H9 (cell line): ENCODE results near the gene DMAP1. TPM values are rescaled to one million over a fixed set of nuclear protein-coding genes. Genes with fewer than 3 reads are reported as not detected.
A peak's percentile ranks its signal among the peaks of the same experiment; 100 is the strongest.

Source experiments
- DNase-seq: peaks from one replicate; pipeline ENCODE4 v3.0.0-alpha.2; 2017
- H2AFZ ChIP-seq: one replicate; pipeline ENCODE4 v1.6.1; 2013; ENCODE audit warnings: mild to moderate bottlenecking, low read length, control low read depth, moderate library complexity
- H2AK5ac ChIP-seq: 2 replicates; pipeline ENCODE4 v1.6.1; 2013; ENCODE audit warnings: low read length, control low read depth, mixed read lengths; ENCODE audit not compliant: insufficient read length
- H2BK120ac ChIP-seq: one replicate; pipeline ENCODE4 v1.6.1; 2013; ENCODE audit warnings: low read depth, mild to moderate bottlenecking, low read length, control low read depth, inconsistent platforms; ENCODE audit not compliant: poor library complexity, severe bottlenecking
- H2BK12ac ChIP-seq: 2 replicates; pipeline ENCODE4 v1.6.1; 2013; ENCODE audit warnings: low read length, control low read depth, mixed read lengths, low read depth; ENCODE audit not compliant: insufficient read length
- H2BK15ac ChIP-seq: 2 replicates; pipeline ENCODE4 v1.6.1; 2013; ENCODE audit warnings: low read depth, low read length, control low read depth
- H2BK20ac ChIP-seq: one replicate; pipeline ENCODE4 v1.6.1; 2013; ENCODE audit warnings: low read depth, mild to moderate bottlenecking, low read length, control low read depth, inconsistent platforms; ENCODE audit not compliant: poor library complexity, severe bottlenecking
- H2BK5ac ChIP-seq: 2 replicates; pipeline ENCODE4 v1.6.1; 2013; ENCODE audit warnings: low read length, control low read depth, mixed read lengths; ENCODE audit not compliant: insufficient read length
- H3K14ac ChIP-seq: 2 replicates; pipeline ENCODE4 v1.6.1; 2013; ENCODE audit warnings: low read length, control low read depth; ENCODE audit not compliant: insufficient read depth
- H3K18ac ChIP-seq: 2 replicates; pipeline ENCODE4 v1.6.1; 2013; ENCODE audit warnings: low read depth, mild to moderate bottlenecking, mixed read lengths, low read length, control low read depth; ENCODE audit not compliant: insufficient read length
- H3K23ac ChIP-seq: 2 replicates; pipeline ENCODE4 v1.6.1; 2013; ENCODE audit warnings: low read length, control low read depth, mixed read lengths, low read depth; ENCODE audit not compliant: insufficient read length
- H3K23me2 ChIP-seq: 2 replicates; pipeline ENCODE4 v1.6.1; 2013; ENCODE audit warnings: low read depth, mild to moderate bottlenecking, mixed read lengths, low read length, control low read depth; ENCODE audit not compliant: insufficient read length, poor library complexity, severe bottlenecking
- H3K27ac ChIP-seq: 2 replicates; pipeline ENCODE4 v1.5.1; 2013; ENCODE audit warnings: low read length, control low read depth, mixed read lengths, low read depth; ENCODE audit not compliant: insufficient read length
- H3K27me3 ChIP-seq: 2 replicates; pipeline ENCODE4 v1.6.1; 2013; ENCODE audit warnings: low read length, control low read depth, inconsistent platforms; ENCODE audit not compliant: insufficient read depth
- H3K4ac ChIP-seq: 2 replicates; pipeline ENCODE4 v1.6.1; 2013; ENCODE audit warnings: low read depth, mild to moderate bottlenecking, control low read depth, inconsistent platforms, low read length, moderate library complexity
- H3K4me1 ChIP-seq: 2 replicates; pipeline ENCODE4 v1.6.1; 2013; ENCODE audit warnings: low read length, control low read depth, inconsistent platforms; ENCODE audit not compliant: insufficient read depth
- H3K4me2 ChIP-seq: 2 replicates; pipeline ENCODE4 v1.6.1; 2013; ENCODE audit warnings: low read length, control low read depth, mixed read lengths; ENCODE audit not compliant: insufficient read length, insufficient read depth
- H3K56ac ChIP-seq: 2 replicates; pipeline ENCODE4 v1.6.1; 2013; ENCODE audit warnings: low read depth, mild to moderate bottlenecking, mixed read lengths, low read length, control low read depth; ENCODE audit not compliant: insufficient read length
- H3K79me1 ChIP-seq: 2 replicates; pipeline ENCODE4 v1.6.1; 2013; ENCODE audit warnings: low read depth, mild to moderate bottlenecking, moderate library complexity, low read length, control low read depth, inconsistent platforms; ENCODE audit not compliant: insufficient read depth, poor library complexity, severe bottlenecking
- H3K79me2 ChIP-seq: 2 replicates; pipeline ENCODE4 v1.6.1; 2013; ENCODE audit warnings: low read length, control low read depth, inconsistent platforms; ENCODE audit not compliant: insufficient read depth
- H3K9ac ChIP-seq: 2 replicates; pipeline ENCODE4 v1.6.1; 2013; ENCODE audit warnings: low read length, control low read depth, mixed read lengths; ENCODE audit not compliant: insufficient read length; ENCODE audit errors: extremely low read depth
- H3K9me3 ChIP-seq: one replicate; pipeline ENCODE4 v1.6.1; 2013; ENCODE audit warnings: low read depth, low read length, inconsistent platforms; ENCODE audit not compliant: control insufficient read depth
- H3T11ph ChIP-seq: one replicate; pipeline ENCODE4 v1.6.1; 2013; ENCODE audit warnings: mild to moderate bottlenecking, low read length, control low read depth, inconsistent platforms
- H4K20me1 ChIP-seq: one replicate; pipeline ENCODE4 v1.6.1; 2013; ENCODE audit not compliant: control insufficient read depth, insufficient read length, insufficient read depth
- H4K5ac ChIP-seq: 2 replicates; pipeline ENCODE4 v1.6.1; 2013; ENCODE audit warnings: low read depth, mild to moderate bottlenecking, mixed read lengths, low read length, control low read depth; ENCODE audit not compliant: insufficient read length
- H4K8ac ChIP-seq: replicated peaks from 2 replicates; pipeline ENCODE4 v1.6.1; 2013; ENCODE audit warnings: low read length, control low read depth, mixed read lengths, low read depth; ENCODE audit not compliant: insufficient read length
- H4K91ac ChIP-seq: 2 replicates; pipeline ENCODE4 v1.6.1; 2013; ENCODE audit warnings: low read depth, mild to moderate bottlenecking, moderate library complexity, mixed read lengths, low read length, control low read depth; ENCODE audit not compliant: insufficient read length
- H3K27ac Mint-ChIP-seq, 3 experiments: 2 replicates in 2 of 3; 3 replicates in 1 of 3; pipeline ENCODE4 v1.8.0; 2020 to 2021; ENCODE audit warnings: mixed read lengths in 3 of 3, mild to moderate bottlenecking in 1 of 3, moderate library complexity in 1 of 3
- H3K27me3 Mint-ChIP-seq: 2 replicates; pipeline ENCODE4 v1.8.0; 2021; ENCODE audit warnings: low read depth, mild to moderate bottlenecking, moderate library complexity, mixed read lengths
- H3K36me3 Mint-ChIP-seq, 3 experiments: 2 replicates in 2 of 3; 3 replicates in 1 of 3; pipeline ENCODE4 v1.8.0; 2020 to 2021; ENCODE audit warnings: low read depth in 3 of 3, mixed read lengths in 3 of 3; ENCODE audit not compliant: insufficient read depth in 1 of 3
- H3K4me1 Mint-ChIP-seq, 2 experiments: 2 replicates each; pipeline ENCODE4 v1.8.0; 2020; ENCODE audit warnings: mixed read lengths in 2 of 2
- H3K4me3 Mint-ChIP-seq, 2 experiments: 2 replicates in 1 of 2; 3 replicates in 1 of 2; pipeline ENCODE4 v1.8.0; 2020 to 2021; ENCODE audit warnings: mild to moderate bottlenecking in 2 of 2, mixed read lengths in 2 of 2, moderate library complexity in 1 of 2
- H3K9me3 Mint-ChIP-seq, 2 experiments: 2 replicates in 1 of 2; 3 replicates in 1 of 2; pipeline ENCODE4 v1.8.0; 2020; ENCODE audit warnings: mild to moderate bottlenecking in 2 of 2, mixed read lengths in 2 of 2, moderate library complexity in 1 of 2
- WGBS: extraction: QIAGEN DNeasy Blood & Tissue Kit; methylation state at CpG from one replicate; pipeline ENCODE4 v1.1.7; 2013; ENCODE audit warnings: missing lambda C conversion rate, low lambda C conversion rate, mixed read lengths; ENCODE audit not compliant: insufficient read length; ENCODE audit errors: extremely low coverage; 5-methylcytosine and 5-hydroxymethylcytosine counted together
- total RNA-seq: library from RNA; stranded (reverse); gene quantifications from 2 replicates; pipeline ENCODE4 v1.2.1, GENCODE V29; 2021
- TF ChIP-seq, protein P1 (sequence below): fragments of 200-600 bp; sonication (generic); conservative IDR thresholded peaks from 3 replicates; pipeline ENCODE4 v1.8.0; 2021; ENCODE audit warnings: antibody characterized with exemption, mild to moderate bottlenecking

The DMAP1 gene
- total RNA-seq, 1 experiment from 2014 or later, result 55.3 TPM

DNA sequence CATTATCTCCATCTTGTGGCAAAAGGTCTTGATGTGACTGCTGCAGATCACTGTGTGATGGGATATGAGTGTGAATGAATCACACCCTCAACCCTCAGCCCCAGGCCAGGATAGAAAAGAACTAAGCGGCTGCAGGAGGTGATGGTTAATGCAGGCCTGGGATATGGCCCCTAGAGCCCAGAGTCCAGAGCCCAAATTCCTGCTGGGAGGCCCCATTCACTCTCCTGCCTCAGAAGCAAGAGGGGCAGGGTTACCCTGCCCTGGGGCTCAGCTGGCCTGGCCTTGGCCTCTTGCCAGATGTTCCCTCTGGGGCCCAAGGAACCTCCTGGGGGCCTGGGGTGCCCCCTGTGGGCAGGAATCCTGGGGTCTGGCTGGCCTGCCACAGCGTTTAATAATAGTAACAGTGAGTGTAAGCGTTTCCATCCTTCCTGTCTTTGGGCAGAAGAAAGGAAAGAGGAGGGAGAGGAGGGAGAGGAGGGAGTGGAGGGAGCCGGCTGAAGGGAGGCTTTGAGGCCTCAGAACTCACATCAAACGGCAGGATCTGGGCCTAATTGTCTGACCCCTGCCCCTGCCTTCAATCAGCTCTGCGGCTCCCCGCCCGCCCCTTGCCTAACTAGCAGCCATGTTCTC, 26.2 kb downstream of the DMAP1 start:
- Histone ChIP-seq H3K27me3 (no peaks in the 10 kb centered on the region), H4K91ac (no peak overlapping the region), H3K18ac (no peak overlapping the region), H3K4me2 (no peak overlapping the region), H4K20me1 (no peaks in the 10 kb centered on the region), H2AFZ (no peak overlapping the region), H3K56ac (no peak overlapping the region), H3K4ac (no peak overlapping the region), H3K9ac (no peak overlapping the region), H2BK15ac (no peak overlapping the region), H4K5ac (no peak overlapping the region), H3K27ac (no peak overlapping the region), H2AK5ac (no peak overlapping the region), H3K9me3 (no peaks in the 10 kb centered on the region), H3K23ac (no peak overlapping the region), H2BK120ac (no peak overlapping the region), H3K4me1 (peaks cover 3% of the 10 kb centered on the region; the same call in 1 of the 2 replicates), H3K23me2 (no peaks in the 10 kb centered on the region), H2BK12ac (no peak overlapping the region), H3K79me1 (no peaks in the 10 kb centered on the region), H4K8ac (no peak overlapping the region), H2BK20ac (no peak overlapping the region), H3T11ph (no peak overlapping the region), H2BK5ac (no peak overlapping the region), H3K14ac (no peak overlapping the region), H3K79me2 (no peaks in the 10 kb centered on the region)
- H3K36me3 Mint-ChIP-seq, result peaks cover 0 to 13% (median 5%) of the 10 kb centered on the region in 3 experiments; a peak in 5 of 7 replicates
- no peaks in the 10 kb centered on the region; the same call in 1 of the 2 replicates for H3K27me3 Mint-ChIP-seq
- no peak overlapping the region for H3K4me3 Mint-ChIP-seq
- TF ChIP-seq, protein P1, sequence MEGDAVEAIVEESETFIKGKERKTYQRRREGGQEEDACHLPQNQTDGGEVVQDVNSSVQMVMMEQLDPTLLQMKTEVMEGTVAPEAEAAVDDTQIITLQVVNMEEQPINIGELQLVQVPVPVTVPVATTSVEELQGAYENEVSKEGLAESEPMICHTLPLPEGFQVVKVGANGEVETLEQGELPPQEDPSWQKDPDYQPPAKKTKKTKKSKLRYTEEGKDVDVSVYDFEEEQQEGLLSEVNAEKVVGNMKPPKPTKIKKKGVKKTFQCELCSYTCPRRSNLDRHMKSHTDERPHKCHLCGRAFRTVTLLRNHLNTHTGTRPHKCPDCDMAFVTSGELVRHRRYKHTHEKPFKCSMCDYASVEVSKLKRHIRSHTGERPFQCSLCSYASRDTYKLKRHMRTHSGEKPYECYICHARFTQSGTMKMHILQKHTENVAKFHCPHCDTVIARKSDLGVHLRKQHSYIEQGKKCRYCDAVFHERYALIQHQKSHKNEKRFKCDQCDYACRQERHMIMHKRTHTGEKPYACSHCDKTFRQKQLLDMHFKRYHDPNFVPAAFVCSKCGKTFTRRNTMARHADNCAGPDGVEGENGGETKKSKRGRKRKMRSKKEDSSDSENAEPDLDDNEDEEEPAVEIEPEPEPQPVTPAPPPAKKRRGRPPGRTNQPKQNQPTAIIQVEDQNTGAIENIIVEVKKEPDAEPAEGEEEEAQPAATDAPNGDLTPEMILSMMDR, result peak; percentile 41; the same call in 2 of the 3 replicates
- no peaks in the 10 kb centered on the region for H3K9me3 Mint-ChIP-seq
- H3K27ac Mint-ChIP-seq, result peak overlapping the region in 1 of 3 experiments; percentile 79; a peak in 3 of 7 replicates
- peak; percentile 64 for DNase-seq
- no CpG with 5 or more reads among the region's 8 CpGs for WGBS
- peaks cover 17 to 44% of the 10 kb centered on the region in 2 experiments for H3K4me1 Mint-ChIP-seq
